Esophagus squamous epithelium (tissue), 4 donors: Measurements from ENCODE around the gene ATP6V1E1.

ENCODE experiments used
- POLR2A ChIP-seq, 4 donors: fragments of 450-650 bp; IDR thresholded peaks; one replicate each; pipeline ENCODE4 v1.6.1; 2017; ENCODE audit warnings: antibody characterized with exemption in 4 of 4, mild to moderate bottlenecking in 4 of 4, moderate library complexity in 3 of 4
- TF ChIP-seq, protein P1 (sequence below), 6 experiments: fragments of 450-650 bp in 4 of 6; fragments of 200-600 bp in 2 of 6; sonication (generic) in 2 of 6; IDR thresholded peaks; one replicate each; pipeline ENCODE4 v1.5.1; 2016 to 2019; ENCODE audit warnings: antibody characterized with exemption in 6 of 6, mild to moderate bottlenecking in 4 of 6, moderate library complexity in 4 of 6

DNA sequence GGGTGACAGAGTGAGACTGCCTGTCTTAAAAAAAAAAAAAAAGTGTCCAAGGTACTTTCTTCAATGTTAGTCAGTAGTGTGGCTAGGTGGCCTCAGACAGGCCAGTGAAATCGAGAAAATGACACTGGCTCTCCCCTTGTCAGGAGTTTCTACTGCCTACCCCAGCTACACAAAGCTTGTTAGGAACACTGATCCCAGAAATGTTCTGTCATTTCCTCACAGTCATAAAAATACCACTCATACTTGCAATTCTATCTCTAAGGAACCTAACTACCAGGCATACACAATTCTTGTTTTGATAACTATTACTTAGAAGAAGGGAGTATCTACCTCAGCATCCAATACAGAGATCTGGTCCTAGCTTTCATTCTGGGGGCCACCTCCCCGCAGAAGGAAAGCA is 31.3 kb downstream of the ATP6V1E1 start:
- no peak for TF ChIP-seq POLR2A (IDR thresholded peaks at IDR 0.05)
- TF ChIP-seq, protein P1, sequence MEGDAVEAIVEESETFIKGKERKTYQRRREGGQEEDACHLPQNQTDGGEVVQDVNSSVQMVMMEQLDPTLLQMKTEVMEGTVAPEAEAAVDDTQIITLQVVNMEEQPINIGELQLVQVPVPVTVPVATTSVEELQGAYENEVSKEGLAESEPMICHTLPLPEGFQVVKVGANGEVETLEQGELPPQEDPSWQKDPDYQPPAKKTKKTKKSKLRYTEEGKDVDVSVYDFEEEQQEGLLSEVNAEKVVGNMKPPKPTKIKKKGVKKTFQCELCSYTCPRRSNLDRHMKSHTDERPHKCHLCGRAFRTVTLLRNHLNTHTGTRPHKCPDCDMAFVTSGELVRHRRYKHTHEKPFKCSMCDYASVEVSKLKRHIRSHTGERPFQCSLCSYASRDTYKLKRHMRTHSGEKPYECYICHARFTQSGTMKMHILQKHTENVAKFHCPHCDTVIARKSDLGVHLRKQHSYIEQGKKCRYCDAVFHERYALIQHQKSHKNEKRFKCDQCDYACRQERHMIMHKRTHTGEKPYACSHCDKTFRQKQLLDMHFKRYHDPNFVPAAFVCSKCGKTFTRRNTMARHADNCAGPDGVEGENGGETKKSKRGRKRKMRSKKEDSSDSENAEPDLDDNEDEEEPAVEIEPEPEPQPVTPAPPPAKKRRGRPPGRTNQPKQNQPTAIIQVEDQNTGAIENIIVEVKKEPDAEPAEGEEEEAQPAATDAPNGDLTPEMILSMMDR (IDR thresholded peaks at IDR 0.05), result no peak
